NB4 (cell line): ENCODE results near the gene CCDC71L.

Experiments used
- POLR2A ChIP-seq: IDR thresholded peaks from 2 replicates; pipeline ENCODE4 v1.6.1; 2011; ENCODE audit warnings: mild to moderate bottlenecking; ENCODE audit not compliant: insufficient read length; ENCODE audit errors: extremely low read depth
- TF ChIP-seq, protein P1 (sequence below): IDR thresholded peaks from one replicate; pipeline ENCODE4 v1.5.1; 2012; ENCODE audit warnings: low read depth, low read length

DNA sequence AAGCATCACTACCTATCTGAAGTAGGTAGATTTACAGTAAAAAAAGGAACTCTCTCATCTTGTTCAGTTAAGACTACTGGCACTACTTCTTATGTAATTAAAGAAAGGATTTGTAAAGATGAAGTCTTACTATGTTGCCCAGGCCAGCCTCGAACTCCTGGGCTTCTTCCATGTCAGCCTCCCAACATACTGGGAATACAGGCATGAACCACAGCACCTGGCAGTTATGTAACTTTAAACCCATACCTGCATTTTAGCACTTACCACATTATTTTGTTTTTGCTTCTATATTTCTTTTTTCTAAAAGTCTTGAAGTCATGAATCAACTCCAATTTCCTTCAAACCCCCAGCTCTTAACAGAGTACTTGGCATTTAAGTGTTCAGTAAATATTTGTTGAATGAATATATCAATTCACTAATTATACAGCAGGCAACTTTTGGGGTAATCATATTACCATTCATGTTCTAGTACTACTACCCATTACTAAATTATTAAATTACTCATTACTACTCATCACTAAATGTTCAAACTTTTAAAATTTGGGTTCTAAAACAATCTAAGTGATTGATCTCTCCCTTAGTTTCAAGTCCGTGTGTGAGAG is 31.6 kb upstream of the CCDC71L start:
- no peak for TF ChIP-seq POLR2A
- TF ChIP-seq, protein P1, sequence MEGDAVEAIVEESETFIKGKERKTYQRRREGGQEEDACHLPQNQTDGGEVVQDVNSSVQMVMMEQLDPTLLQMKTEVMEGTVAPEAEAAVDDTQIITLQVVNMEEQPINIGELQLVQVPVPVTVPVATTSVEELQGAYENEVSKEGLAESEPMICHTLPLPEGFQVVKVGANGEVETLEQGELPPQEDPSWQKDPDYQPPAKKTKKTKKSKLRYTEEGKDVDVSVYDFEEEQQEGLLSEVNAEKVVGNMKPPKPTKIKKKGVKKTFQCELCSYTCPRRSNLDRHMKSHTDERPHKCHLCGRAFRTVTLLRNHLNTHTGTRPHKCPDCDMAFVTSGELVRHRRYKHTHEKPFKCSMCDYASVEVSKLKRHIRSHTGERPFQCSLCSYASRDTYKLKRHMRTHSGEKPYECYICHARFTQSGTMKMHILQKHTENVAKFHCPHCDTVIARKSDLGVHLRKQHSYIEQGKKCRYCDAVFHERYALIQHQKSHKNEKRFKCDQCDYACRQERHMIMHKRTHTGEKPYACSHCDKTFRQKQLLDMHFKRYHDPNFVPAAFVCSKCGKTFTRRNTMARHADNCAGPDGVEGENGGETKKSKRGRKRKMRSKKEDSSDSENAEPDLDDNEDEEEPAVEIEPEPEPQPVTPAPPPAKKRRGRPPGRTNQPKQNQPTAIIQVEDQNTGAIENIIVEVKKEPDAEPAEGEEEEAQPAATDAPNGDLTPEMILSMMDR, result no peak
